C4-2B (cell line): ENCODE measurements around the gene TRIM2.

Experiments used
- ZFX ChIP-seq: fragments of 450-650 bp; IDR thresholded peaks from 2 replicates; pipeline ENCODE4 v1.6.1; 2017
- TF ChIP-seq, protein P1 (sequence below): fragments of 450-650 bp; conservative IDR thresholded peaks from 2 replicates; pipeline ENCODE4 v1.5.1; 2017; ENCODE audit warnings: mild to moderate bottlenecking

DNA sequence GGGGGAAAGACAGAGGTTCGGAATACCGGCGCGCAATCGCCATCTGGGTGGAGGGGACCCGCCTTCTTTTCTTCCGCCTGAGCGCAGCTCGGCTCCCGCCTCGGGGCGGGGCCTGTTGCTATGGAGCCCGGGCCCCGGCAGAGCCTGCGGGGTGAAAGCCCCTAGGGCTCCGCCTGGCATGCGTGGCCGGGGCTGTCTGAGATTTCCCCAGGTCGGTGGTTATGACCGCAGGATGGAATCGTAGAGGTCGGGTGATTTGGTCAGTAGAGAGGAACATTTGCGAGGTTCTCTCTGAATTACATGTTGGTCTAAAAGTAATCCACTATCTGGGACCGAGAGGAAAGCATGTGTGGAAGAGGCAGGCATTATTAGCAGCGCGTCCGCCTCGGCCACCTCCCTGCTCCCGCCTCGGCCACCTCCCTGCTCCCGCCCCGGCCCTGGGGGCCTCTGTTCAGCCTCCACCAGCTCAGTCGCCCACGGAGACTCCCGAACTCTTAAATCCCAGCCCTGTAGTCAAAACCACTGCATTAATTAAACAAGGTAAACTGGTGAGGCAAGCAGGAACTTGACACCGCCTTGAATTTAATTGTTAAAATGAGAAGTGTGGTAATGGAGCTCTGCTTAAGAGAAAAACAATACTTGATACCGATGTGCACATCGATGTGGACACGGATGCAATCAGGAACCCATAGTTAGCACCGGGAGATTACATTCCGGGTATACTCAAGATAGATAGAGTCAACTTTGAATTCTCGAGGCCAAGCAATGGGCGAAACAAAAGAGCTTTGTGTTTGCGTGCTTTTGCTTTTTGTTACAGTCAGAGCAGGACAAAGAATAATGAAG, 45.2 kb downstream of the TRIM2 start:
- TF ChIP-seq, protein P1, sequence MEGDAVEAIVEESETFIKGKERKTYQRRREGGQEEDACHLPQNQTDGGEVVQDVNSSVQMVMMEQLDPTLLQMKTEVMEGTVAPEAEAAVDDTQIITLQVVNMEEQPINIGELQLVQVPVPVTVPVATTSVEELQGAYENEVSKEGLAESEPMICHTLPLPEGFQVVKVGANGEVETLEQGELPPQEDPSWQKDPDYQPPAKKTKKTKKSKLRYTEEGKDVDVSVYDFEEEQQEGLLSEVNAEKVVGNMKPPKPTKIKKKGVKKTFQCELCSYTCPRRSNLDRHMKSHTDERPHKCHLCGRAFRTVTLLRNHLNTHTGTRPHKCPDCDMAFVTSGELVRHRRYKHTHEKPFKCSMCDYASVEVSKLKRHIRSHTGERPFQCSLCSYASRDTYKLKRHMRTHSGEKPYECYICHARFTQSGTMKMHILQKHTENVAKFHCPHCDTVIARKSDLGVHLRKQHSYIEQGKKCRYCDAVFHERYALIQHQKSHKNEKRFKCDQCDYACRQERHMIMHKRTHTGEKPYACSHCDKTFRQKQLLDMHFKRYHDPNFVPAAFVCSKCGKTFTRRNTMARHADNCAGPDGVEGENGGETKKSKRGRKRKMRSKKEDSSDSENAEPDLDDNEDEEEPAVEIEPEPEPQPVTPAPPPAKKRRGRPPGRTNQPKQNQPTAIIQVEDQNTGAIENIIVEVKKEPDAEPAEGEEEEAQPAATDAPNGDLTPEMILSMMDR, result no peak
- TF ChIP-seq ZFX, result no peak
